ENCODE data around the gene CD79B. TPM values are rescaled to one million over a fixed set of nuclear protein-coding genes. Genes with fewer than 3 reads are reported as not detected.

The CD79B gene
- total RNA-seq, 1 experiment from 2014 or later, result not detected

GRCh38 chr17:63942309-63942985 is 10.3 kb upstream of the CD79B start:
- no peak overlapping the region for H3K27ac Mint-ChIP-seq (ENCODE audit: unreplicated experiment)
- H3K4me3 Mint-ChIP-seq (ENCODE audit: low read depth, unreplicated experiment), result no peak overlapping the region
- no peaks in the 10 kb centered on the region for H3K4me1 Mint-ChIP-seq (ENCODE audit: low read depth, unreplicated experiment)
- no TSS peak for BruUV-seq (replicated peaks)
- H3K36me3 Mint-ChIP-seq (ENCODE audit: insufficient read depth, unreplicated experiment), result no peaks in the 10 kb centered on the region
- no peak for DNase-seq
- CTCF ChIA-PET, result interaction anchor here (0.6 kb wide), 1 partner anchor 20 kb away, joined by 3 read pairs; no protein-coding TSS in a partner anchor
- TF ChIP-seq CTCF (IDR thresholded peaks at IDR 0.05; ENCODE audit: unreplicated experiment), result no peak
- intact Hi-C loops (cut with micrococcal nuclease; ENCODE audit: unreplicated experiment), result no loop called here
- no peaks in the 10 kb centered on the region for H3K9me3 Mint-ChIP-seq (ENCODE audit: low read depth, unreplicated experiment)
- peaks cover 28% of the 10 kb centered on the region for H3K27me3 Mint-ChIP-seq (ENCODE audit: unreplicated experiment)

- no peak for DNase-seq
- peaks cover 28% of the 10 kb centered on the region for H3K27me3 Mint-ChIP-seq (ENCODE audit: unreplicated experiment)
- CTCF ChIA-PET, result no interaction called here
- no peaks in the 10 kb centered on the region for H3K36me3 Mint-ChIP-seq (ENCODE audit: insufficient read depth, unreplicated experiment)
- no peak overlapping the region for H3K4me3 Mint-ChIP-seq (ENCODE audit: low read depth, unreplicated experiment)
- no peak for TF ChIP-seq CTCF (IDR thresholded peaks at IDR 0.05; ENCODE audit: unreplicated experiment)
- intact Hi-C loops (cut with micrococcal nuclease; ENCODE audit: unreplicated experiment), result no loop called here
- BruUV-seq (replicated peaks), result no TSS peak
- no peak overlapping the region for H3K27ac Mint-ChIP-seq (ENCODE audit: unreplicated experiment)
- H3K9me3 Mint-ChIP-seq (ENCODE audit: low read depth, unreplicated experiment), result no peaks in the 10 kb centered on the region
- no peaks in the 10 kb centered on the region for H3K4me1 Mint-ChIP-seq (ENCODE audit: low read depth, unreplicated experiment)
Measured at GRCh38 chr17:63941751-63942150, 9.6 kb upstream of the CD79B start.

DNA sequence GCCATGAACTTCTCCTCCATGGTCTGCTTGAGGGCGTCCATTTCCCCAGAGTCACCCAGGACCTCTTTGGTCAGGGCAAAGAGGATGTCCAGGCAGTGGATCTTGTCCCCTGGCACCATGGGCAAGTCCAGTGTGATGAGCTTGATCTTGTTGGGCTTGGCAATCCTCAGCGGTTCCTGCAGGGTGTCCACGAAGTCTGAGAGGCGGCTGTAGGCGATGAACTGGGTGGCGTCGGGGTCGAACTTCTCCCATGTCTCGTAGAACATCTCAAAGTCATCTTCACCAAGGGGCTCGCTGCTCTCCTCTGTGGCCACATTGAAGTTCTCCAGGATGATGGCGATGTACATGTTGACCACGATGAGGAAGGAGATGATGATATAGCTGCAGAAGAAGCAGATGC is 9.0 kb upstream of the CD79B start:
- no TSS peak for BruUV-seq (replicated peaks)
- Mint-ChIP-seq H3K4me3 (ENCODE audit: low read depth, unreplicated experiment) (no peak overlapping the region), H3K9me3 (ENCODE audit: low read depth, unreplicated experiment) (no peaks in the 10 kb centered on the region), H3K4me1 (ENCODE audit: low read depth, unreplicated experiment) (no peaks in the 10 kb centered on the region), H3K27me3 (ENCODE audit: unreplicated experiment) (peaks cover 34% of the 10 kb centered on the region), H3K27ac (ENCODE audit: unreplicated experiment) (no peak overlapping the region), H3K36me3 (ENCODE audit: insufficient read depth, unreplicated experiment) (no peaks in the 10 kb centered on the region)
- intact Hi-C loops (cut with micrococcal nuclease; ENCODE audit: unreplicated experiment), result no loop called here
- TF ChIP-seq CTCF (IDR thresholded peaks at IDR 0.05; ENCODE audit: unreplicated experiment), result no peak
- DNase-seq, result no peak
- CTCF ChIA-PET, result no interaction called here

GRCh38 chr17:63940584-63940983 is 8.5 kb upstream of the CD79B start:
- no TSS peak for BruUV-seq (replicated peaks)
- Mint-ChIP-seq H3K9me3 (ENCODE audit: low read depth, unreplicated experiment) (no peaks in the 10 kb centered on the region), H3K4me3 (ENCODE audit: low read depth, unreplicated experiment) (no peak overlapping the region), H3K4me1 (ENCODE audit: low read depth, unreplicated experiment) (no peaks in the 10 kb centered on the region), H3K27ac (ENCODE audit: unreplicated experiment) (no peak overlapping the region), H3K36me3 (ENCODE audit: insufficient read depth, unreplicated experiment) (no peaks in the 10 kb centered on the region), H3K27me3 (ENCODE audit: unreplicated experiment) (peaks cover 39% of the 10 kb centered on the region)
- DNase-seq, result no peak
- intact Hi-C loops (cut with micrococcal nuclease; ENCODE audit: unreplicated experiment), result no loop called here
- TF ChIP-seq CTCF (IDR thresholded peaks at IDR 0.05; ENCODE audit: unreplicated experiment), result no peak
- CTCF ChIA-PET, result no interaction called here
